ENCODE data around the gene SGCA. TPM values are rescaled to one million over a fixed set of nuclear protein-coding genes. Genes with fewer than 3 reads are reported as not detected.

Gene SGCA
- total and polyA plus RNA-seq, 2 of the 8 experiments (the other 6 are each of a cell fraction or from before 2014, with no cell fraction given): 0.12 TPM; not detected in 1

DNA sequence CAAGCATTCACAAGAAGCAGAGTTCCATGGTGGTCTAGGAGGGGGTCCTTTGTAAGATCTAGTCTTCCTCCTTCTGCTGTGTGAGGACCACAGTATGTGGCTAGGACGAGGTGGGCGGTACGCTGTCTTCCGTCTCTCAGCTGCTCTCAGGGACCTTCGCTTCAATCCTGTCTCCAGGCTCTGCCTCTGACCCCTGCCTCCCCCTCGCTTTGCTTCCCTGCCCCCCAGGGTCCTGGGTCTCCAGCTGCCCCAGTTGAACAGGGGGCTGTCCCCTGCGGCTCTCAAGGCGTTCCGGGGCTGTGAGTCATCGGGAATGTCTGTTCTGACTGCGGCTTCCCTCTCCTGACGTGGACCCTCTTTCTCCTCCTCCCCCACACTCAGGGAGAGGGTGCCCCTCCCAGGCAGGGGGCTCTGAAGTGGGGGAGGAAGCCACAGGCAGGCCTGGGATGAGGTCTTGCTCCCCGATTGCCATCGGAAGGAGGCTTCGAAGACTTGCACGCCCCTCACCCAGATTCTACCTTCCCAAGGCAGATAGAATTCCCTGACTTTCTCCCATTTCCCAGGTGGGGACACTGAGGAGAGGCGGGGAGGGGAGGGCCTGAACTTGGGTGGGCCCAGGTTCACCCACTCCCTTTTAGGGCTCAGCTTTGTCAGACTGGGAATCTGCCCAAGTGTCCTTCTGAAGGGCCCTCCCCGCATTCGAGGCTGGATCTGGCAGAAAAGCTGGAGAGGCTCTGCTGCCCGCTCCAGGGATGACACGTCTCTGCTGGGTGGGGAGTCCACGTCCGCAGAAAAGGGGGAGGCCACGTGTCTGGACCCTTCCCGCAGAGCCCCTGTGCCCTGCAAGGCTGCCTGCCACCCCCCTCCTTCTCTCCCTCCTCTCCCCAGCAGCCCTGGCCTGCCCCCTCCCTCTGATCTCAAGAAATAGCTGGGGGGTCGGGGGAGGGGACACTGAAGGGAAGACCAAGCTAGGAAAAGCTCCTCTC, 44.7 kb downstream of the SGCA start (continued):
- TF ChIP-seq EGR1 (IDR thresholded peaks at IDR 0.05; ENCODE audit: borderline replicate concordance, low read depth, low read length) (no peak), ASH2L (IDR thresholded peaks at IDR 0.05; ENCODE audit: low read length) (peak; percentile 50), SP1 (IDR thresholded peaks at IDR 0.05; ENCODE audit: low read depth, low read length) (peak; percentile 54; the same call in 1 of the 2 replicates), KDM4A (IDR thresholded peaks at IDR 0.05; ENCODE audit: low read depth, low read length, severe bottlenecking) (peak; percentile 11), BRCA1 (IDR thresholded peaks at IDR 0.05; ENCODE audit: low read depth, low read length) (no peak), TAF7 (optimal IDR thresholded peaks at IDR 0.05; ENCODE audit: borderline replicate concordance, low read depth, low read length) (no peak), PHF8 (conservative IDR thresholded peaks at IDR 0.05; ENCODE audit: low read depth, low read length) (no peak), YY1 (IDR thresholded peaks at IDR 0.05; ENCODE audit: low read depth, low read length) (no peak), SAP30 (IDR thresholded peaks at IDR 0.05; ENCODE audit: insufficient read depth, insufficient replicate concordance, low read length) (no peak), RBBP5 (IDR thresholded peaks at IDR 0.05; ENCODE audit: borderline replicate concordance, low read depth, low read length) (no peak; the same call in 1 of the 2 replicates), TAF1 (IDR thresholded peaks at IDR 0.05; ENCODE audit: low read depth, low read length) (0 out of 2 replicates have a peak, but pooled peaks have one; percentile 2)
